Mucosa of stomach (tissue), 1 donor: Measurements from ENCODE around the gene DLGAP4.

ENCODE experiments used
- H3K27me3 ChIP-seq: one replicate; pipeline ENCODE4 v1.7.0; 2013; ENCODE audit warnings: mild to moderate bottlenecking, low read length; ENCODE audit not compliant: control insufficient read depth, insufficient read depth
- H3K36me3 ChIP-seq: one replicate; pipeline ENCODE4 v1.7.0; 2013; ENCODE audit warnings: low read length; ENCODE audit not compliant: control insufficient read depth, insufficient read depth
- H3K4me1 ChIP-seq: one replicate; pipeline ENCODE4 v1.7.0; 2013; ENCODE audit warnings: mild to moderate bottlenecking, low read length; ENCODE audit not compliant: control insufficient read depth, insufficient read depth
- H3K4me3 ChIP-seq: one replicate; pipeline ENCODE4 v1.7.0; 2013; ENCODE audit warnings: low read length
- H3K9ac ChIP-seq: one replicate; pipeline ENCODE4 v1.7.0; 2013; ENCODE audit warnings: mild to moderate bottlenecking, low read length, moderate library complexity
- H3K9me3 ChIP-seq: one replicate; pipeline ENCODE4 v1.7.0; 2013; ENCODE audit warnings: mild to moderate bottlenecking, low read length, moderate library complexity; ENCODE audit not compliant: control insufficient read depth
- donor health status: Pancreatic carcinoma.

DLGAP4 gene

GRCh38 chr20:36454698-36455427, 148.7 kb downstream of the DLGAP4 start:
- no peak overlapping the region for H3K4me3 ChIP-seq
- H3K4me1 ChIP-seq = no peaks in the 10 kb centered on the region
- H3K9ac ChIP-seq = no peak overlapping the region
- H3K36me3 ChIP-seq = no peaks in the 10 kb centered on the region
- peaks cover 3% of the 10 kb centered on the region for H3K27me3 ChIP-seq
- no peaks in the 10 kb centered on the region for H3K9me3 ChIP-seq

DNA sequence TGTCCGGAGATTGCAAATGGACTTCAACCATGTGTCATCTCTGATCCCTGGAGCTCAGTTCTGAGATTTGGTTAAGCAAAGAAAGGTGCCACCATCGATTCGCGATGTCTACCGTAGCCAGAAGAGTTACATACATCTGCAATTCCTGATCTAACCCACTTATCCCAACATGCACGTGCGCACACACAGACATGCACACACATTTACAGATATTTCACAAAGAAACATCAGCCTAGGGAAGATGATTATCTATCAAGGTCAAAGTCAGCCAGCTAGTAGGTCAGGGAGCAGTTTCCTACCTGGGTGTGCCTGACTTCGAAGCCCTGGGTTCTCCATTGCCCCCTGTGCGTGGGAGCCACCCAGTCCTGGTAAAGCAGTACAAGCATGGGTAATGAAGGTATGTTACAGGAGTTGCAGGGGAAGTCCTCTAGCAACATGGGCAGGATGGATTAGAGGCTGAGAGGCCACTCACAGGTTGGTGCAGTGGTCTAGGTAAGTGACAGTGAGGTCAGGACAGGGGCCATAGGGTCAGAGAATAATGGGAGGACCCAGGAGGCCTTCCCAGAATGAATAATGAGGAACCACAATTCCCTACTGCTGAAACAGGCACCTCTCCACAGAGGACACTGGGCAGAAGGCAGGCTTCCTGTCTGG, 150.0 kb downstream of the DLGAP4 start:
- H3K9me3 ChIP-seq = no peaks in the 10 kb centered on the region
- H3K4me3 ChIP-seq = no peak overlapping the region
- peaks cover 3% of the 10 kb centered on the region for H3K27me3 ChIP-seq
- no peaks in the 10 kb centered on the region for H3K36me3 ChIP-seq
- peaks cover 8% of the 10 kb centered on the region for H3K4me1 ChIP-seq
- no peak overlapping the region for H3K9ac ChIP-seq

DNA sequence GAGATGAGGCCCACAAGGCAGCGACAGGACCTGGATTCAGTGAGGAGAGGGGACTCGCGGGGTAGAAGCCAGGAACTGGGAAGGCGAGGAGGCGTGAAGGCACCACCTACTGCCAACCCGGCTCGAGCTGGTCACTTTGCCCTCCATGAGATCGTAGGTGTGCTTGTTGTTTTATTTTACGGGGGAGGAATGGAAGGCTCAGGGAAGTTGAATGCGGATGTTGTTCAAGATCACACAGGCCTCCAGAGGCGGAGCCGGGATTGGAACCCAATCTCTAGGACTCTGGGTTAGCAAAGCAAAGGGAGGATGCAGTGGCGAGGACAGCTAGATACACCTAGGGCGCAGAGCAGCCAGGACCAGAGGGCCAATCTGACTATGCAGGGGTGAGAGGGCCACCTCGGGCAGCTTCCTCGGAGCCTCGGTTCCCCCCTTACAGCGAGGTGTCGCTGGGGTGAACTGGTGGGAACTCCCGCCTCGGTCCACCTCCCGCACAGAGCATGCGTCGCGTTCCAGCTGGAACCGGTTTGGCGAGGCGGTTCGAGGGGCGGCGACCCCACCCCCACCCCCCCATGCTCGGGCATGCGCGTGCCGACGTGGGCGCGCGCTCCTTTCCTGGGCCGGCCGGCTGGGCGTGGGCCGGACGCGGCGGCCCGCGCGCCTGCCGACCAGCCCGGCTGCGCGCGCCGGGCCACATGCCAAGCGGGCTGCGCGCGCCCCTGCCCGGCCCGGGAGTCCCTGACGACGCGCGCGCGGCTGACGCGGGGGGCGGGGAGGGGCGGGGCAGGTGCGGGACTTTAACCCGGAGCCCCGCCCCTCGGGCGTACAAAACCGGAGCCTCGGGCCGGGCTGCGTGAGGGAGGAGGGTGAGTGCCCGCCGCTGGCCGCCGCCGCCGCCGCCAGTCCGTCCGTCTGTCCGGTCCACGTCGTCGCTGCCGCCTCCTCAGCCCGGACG, 154.8 kb downstream of the DLGAP4 start:
- no peaks in the 10 kb centered on the region for H3K27me3 ChIP-seq
- H3K9ac ChIP-seq = peak overlapping the region; percentile 65
- H3K4me3 ChIP-seq = peak overlapping the region; percentile 20
- H3K9me3 ChIP-seq = no peaks in the 10 kb centered on the region
- H3K36me3 ChIP-seq = no peaks in the 10 kb centered on the region
- peaks cover 41% of the 10 kb centered on the region for H3K4me1 ChIP-seq

- Histone ChIP-seq H3K27me3 (no peaks in the 10 kb centered on the region), H3K36me3 (no peaks in the 10 kb centered on the region), H3K4me1 (peaks cover 50% of the 10 kb centered on the region), H3K9ac (peak overlapping the region; percentile 90), H3K9me3 (no peaks in the 10 kb centered on the region), H3K4me3 (peak overlapping the region; percentile 80)
Measured at GRCh38 chr20:36461600-36462439, 155.7 kb downstream of the DLGAP4 start.

DNA sequence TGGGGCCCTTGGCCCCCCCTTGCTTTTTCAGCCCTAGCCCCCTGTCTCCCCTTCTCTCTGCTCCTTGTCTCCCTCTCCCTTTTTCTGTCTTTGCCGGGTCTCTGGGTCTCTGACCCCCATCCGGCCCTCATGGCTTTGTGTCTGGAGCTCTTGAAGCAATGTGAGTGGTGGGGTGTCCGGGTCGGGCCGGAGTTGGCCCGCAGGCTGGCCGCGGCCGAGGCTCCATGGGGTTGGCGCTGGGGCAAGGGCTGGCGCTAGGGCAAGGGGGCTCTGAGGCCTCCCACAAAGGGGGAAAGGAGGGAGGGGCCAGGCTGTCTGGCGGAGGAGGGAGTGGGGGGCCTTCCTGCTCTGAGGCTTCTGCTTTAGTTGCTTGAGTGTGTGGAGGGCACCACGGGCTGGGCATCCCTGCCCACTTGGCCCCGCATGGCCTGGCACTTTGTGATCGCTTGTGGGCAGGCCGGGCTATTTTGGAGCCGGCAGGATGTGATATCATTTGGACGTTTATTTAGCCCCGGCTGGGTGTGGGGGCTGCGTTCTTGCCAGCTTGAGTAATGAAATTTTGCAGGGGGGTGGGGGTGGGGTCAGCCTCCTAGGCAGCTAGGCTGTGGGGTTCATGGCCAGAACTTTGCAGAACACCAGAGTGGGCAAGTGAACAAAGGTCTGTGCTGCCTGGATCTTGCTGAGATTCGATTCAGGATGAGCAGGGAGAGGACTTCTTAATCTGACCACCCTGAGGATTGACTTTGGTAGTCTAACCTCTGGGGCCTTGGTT, 156.5 kb downstream of the DLGAP4 start:
- peaks cover 58% of the 10 kb centered on the region for H3K4me1 ChIP-seq
- peak overlapping the region; percentile 90 for H3K9ac ChIP-seq
- peak overlapping the region; percentile 80 for H3K4me3 ChIP-seq
- no peaks in the 10 kb centered on the region for H3K9me3 ChIP-seq
- H3K36me3 ChIP-seq = no peaks in the 10 kb centered on the region
- H3K27me3 ChIP-seq = no peaks in the 10 kb centered on the region

DNA sequence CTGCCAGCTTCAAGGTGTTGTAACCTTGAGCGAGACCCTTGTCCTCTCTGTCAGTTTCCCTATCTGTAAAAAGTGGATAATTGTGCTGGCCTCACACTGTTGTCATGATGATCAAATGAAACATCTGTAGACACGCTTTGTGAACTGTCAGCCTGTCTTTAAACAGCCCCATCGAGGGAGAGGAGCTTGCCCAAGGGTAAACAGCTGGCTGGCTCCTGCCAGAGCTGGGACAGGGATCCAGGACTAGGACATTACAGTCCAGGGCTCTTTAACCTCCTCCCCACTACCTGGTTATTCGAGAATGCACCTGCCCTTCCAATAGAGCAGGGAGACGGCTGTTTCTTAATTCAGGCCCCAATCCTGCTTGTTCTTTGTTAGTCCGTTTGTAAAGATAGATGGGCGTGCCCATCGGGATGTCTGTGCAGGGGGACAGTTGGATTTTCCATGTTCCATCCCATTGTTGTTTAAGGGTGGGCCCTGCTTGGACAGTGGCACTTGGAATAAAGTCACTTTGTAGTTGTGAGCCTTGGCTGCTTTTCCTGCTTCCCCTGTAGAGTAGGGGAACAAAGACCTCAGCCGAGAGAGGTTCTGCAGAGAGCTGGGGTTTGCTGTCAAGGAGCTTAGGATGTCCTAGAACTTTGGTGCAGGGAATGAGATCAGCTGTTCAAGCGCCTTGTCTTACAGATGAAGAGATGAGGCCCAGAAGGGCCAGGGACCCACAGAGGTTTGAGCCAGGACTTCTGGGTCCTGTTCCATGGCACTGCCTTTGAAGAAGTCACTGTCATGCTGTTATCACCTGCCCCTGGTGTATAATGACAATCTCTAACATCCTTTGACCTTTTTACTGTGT, 157.3 kb downstream of the DLGAP4 start:
- Histone ChIP-seq H3K9me3 (no peaks in the 10 kb centered on the region), H3K9ac (peak overlapping the region; percentile 90), H3K27me3 (no peaks in the 10 kb centered on the region), H3K4me1 (peaks cover 66% of the 10 kb centered on the region), H3K4me3 (peak overlapping the region; percentile 80), H3K36me3 (no peaks in the 10 kb centered on the region)

DNA sequence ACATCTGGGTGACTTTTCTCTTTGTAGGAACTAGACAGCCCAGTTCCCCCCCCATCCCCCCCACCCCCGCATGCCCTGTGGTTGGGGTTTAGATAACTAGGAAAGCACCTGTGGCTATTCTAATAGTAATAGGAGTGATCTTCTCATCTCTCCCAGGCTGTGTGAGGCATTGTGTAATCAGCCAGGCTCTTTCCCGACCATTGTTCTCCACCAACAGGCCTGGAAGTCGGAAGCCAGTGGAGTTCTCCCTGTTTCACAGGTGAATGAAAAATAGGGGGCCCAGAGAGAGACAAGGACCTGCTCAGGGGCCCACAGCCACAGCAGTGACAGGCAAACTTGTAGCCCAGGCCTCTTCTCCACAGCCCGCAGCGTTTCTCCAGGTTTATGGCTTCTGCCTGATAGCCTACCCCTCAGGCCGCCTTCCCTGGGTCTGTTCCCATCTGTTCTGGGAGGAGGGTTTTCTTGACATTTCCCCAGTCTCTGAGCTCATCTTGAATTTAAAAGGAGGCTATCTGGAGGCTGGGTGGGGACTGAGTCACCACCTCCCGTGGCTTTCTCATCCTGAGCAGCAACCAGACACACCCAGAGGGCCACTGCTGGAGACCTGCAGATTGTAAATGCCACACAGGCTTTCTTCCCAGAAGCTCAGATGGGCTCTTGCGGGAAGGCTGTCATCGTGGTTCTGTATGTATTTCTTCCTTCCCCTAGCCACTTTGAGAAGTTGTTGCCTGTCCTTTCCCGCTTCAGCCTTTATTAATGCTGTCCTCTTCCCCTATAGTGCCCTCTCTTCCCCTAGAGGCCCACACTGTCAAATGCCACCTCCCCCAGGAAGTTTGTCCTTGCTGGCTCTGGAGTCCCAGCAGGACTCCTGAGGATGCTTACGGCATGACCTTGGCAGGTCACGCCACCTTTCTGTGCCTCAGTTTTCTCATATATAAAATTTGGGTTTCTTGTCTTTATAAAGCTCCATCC, 159.3 kb downstream of the DLGAP4 start:
- Histone ChIP-seq H3K9ac (peak overlapping the region; percentile 29), H3K27me3 (no peaks in the 10 kb centered on the region), H3K4me1 (peaks cover 77% of the 10 kb centered on the region), H3K4me3 (no peak overlapping the region), H3K36me3 (no peaks in the 10 kb centered on the region), H3K9me3 (no peaks in the 10 kb centered on the region)

DNA sequence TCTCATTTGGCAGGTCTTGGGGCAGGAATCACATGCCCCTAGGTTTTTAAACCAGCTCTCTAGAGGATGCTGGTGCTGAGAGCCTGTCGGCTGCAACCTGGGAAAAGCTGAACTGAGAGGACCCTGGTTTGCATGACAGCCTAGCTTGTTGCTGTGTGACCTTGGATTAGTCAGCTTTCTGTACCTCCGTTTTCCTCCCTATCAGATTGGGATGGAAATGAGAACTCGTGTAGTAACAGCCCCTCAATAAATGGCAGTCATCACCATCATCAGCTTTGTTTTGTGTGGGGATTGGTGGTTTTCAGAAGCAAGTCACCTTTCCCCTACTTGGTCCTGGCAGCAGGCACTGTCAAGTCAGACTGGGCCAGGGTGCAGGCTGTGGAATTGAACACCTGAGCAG, 159.9 kb downstream of the DLGAP4 start:
- no peak overlapping the region for H3K4me3 ChIP-seq
- no peak overlapping the region for H3K9ac ChIP-seq
- H3K4me1 ChIP-seq = peaks cover 72% of the 10 kb centered on the region
- no peaks in the 10 kb centered on the region for H3K9me3 ChIP-seq
- H3K27me3 ChIP-seq = no peaks in the 10 kb centered on the region
- H3K36me3 ChIP-seq = no peaks in the 10 kb centered on the region

- Histone ChIP-seq H3K9ac (no peak overlapping the region), H3K36me3 (no peaks in the 10 kb centered on the region), H3K9me3 (no peaks in the 10 kb centered on the region), H3K4me1 (peaks cover 82% of the 10 kb centered on the region), H3K4me3 (no peak overlapping the region), H3K27me3 (no peaks in the 10 kb centered on the region)
Measured at GRCh38 chr20:36467076-36467999, 161.2 kb downstream of the DLGAP4 start.
